ENCODE results near the gene MAP3K14. TPM values are rescaled to one million over a fixed set of nuclear protein-coding genes. Genes with fewer than 3 reads are reported as not detected.

MAP3K14 gene
- polyA plus RNA-seq, 1 of the 3 experiments (the other 2 are of a cell fraction), result 11.9 TPM

- no peaks in the 10 kb centered on the region for H3K27me3 ChIP-seq (ENCODE audit: insufficient read depth)
- H3K79me2 ChIP-seq (ENCODE audit: insufficient read depth), result no peaks in the 10 kb centered on the region
- no peak overlapping the region for H3K4me3 ChIP-seq (ENCODE audit: low read depth in 2 of 2, low read length in 1 of 2)
- H3K27ac ChIP-seq (ENCODE audit: low read depth in 2 of 2, low read length in 1 of 2), result no peak overlapping the region
- ChIA-PET POLR2A (interaction anchor here (0.8 kb wide), 1 partner anchor 94 kb away, joined by 3 read pairs; the partner anchor contains the start of gene MAP3K14), CTCF (interaction anchor here (0.8 to 16.2 kb wide), 9 partner anchors 8 to 629 kb away, joined by 3 to 260 read pairs (median 13); partner anchors contain the start of gene ACBD4)
- H3F3A ChIP-seq (replicated peaks; ENCODE audit: insufficient read depth), result peaks cover 14% of the 10 kb centered on the region
- WGBS (ENCODE audit: low lambda C conversion rate), result 86% methylated on average over 6 of the region's 8 CpGs
- H3K9me3 ChIP-seq, result no peaks in the 10 kb centered on the region
- H3K9me2 ChIP-seq, result no peaks in the 10 kb centered on the region
- H3K4me1 ChIP-seq (ENCODE audit: control insufficient read depth in 1 of 2, insufficient read depth in 2 of 2, low read depth in 1 of 2, low read length in 1 of 2), result peaks cover 0 to 33% of the 10 kb centered on the region in 2 experiments; a peak in 1 of 4 replicates
- no peak overlapping the region for H3K9ac ChIP-seq
- no peak overlapping the region for H2AFZ ChIP-seq (ENCODE audit: low read depth)
- TF ChIP-seq TEAD4 (IDR thresholded peaks at IDR 0.05; ENCODE audit: borderline replicate concordance, insufficient read depth) (no peak), JUND (IDR thresholded peaks at IDR 0.05) (no peak), EP300 (IDR thresholded peaks at IDR 0.05; ENCODE audit: borderline replicate concordance in 1 of 2, low read depth in 1 of 2, low read length in 1 of 2) (0 out of 4 replicates have a peak, but pooled peaks of 1 of the 2 experiments have one; percentile 8), CTCF (IDR thresholded peaks at IDR 0.05) (no peak), POLR2AphosphoS5 (IDR thresholded peaks at IDR 0.05; ENCODE audit: low read depth, low read length) (no peak), RXRA (IDR thresholded peaks at IDR 0.05; ENCODE audit: borderline replicate concordance, low read depth) (no peak), YY1 (IDR thresholded peaks at IDR 0.05; ENCODE audit: low read depth) (no peak), CHD2 (IDR thresholded peaks at IDR 0.05; ENCODE audit: low read length, partially characterized antibody) (peak; percentile 37), MXI1 (IDR thresholded peaks at IDR 0.05; ENCODE audit: low read depth, low read length) (peak; percentile 57; the same call in 1 of the 2 replicates), USF2 (IDR thresholded peaks at IDR 0.05; ENCODE audit: borderline replicate concordance, low read depth, low read length) (no peak), FOXJ3 (CRISPR knock-in tag; IDR thresholded peaks at IDR 0.05) (no peak), SMC3 (IDR thresholded peaks at IDR 0.05; ENCODE audit: low read depth, low read length) (no peak), TCF12 (IDR thresholded peaks at IDR 0.05) (no peak), FOSL2 (IDR thresholded peaks at IDR 0.05; ENCODE audit: borderline replicate concordance, low read depth) (no peak), GABPA (IDR thresholded peaks at IDR 0.05; ENCODE audit: low read depth) (no peak), PBX3 (IDR thresholded peaks at IDR 0.05) (no peak), GATA2 (CRISPR knock-in tag; IDR thresholded peaks at IDR 0.05) (no peak), EZH2phosphoT487 (IDR thresholded peaks at IDR 0.05; ENCODE audit: borderline replicate concordance, low read depth) (no peak), FOXM1 (IDR thresholded peaks at IDR 0.05; ENCODE audit: low read depth) (no peak), ELF1 (IDR thresholded peaks at IDR 0.05) (no peak)
- TF ChIP-seq, protein P1, sequence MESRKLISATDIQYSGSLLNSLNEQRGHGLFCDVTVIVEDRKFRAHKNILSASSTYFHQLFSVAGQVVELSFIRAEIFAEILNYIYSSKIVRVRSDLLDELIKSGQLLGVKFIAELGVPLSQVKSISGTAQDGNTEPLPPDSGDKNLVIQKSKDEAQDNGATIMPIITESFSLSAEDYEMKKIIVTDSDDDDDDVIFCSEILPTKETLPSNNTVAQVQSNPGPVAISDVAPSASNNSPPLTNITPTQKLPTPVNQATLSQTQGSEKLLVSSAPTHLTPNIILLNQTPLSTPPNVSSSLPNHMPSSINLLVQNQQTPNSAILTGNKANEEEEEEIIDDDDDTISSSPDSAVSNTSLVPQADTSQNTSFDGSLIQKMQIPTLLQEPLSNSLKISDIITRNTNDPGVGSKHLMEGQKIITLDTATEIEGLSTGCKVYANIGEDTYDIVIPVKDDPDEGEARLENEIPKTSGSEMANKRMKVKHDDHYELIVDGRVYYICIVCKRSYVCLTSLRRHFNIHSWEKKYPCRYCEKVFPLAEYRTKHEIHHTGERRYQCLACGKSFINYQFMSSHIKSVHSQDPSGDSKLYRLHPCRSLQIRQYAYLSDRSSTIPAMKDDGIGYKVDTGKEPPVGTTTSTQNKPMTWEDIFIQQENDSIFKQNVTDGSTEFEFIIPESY (IDR thresholded peaks at IDR 0.05; ENCODE audit: borderline replicate concordance, low read depth), result no peak
- no peaks in the 10 kb centered on the region for H3K36me3 ChIP-seq (replicated peaks in 1 of 2; ENCODE audit: control insufficient read depth in 1 of 2, insufficient read depth in 2 of 2, low read length in 1 of 2)
- no peak overlapping the region for H3K4me2 ChIP-seq
- H4K20me1 ChIP-seq (ENCODE audit: insufficient read depth), result no peaks in the 10 kb centered on the region
- DNase-seq, result peak; percentile 75
Measured at GRCh38 chr17:45222996-45223538, 93.8 kb downstream of the MAP3K14 start.

Measured in SK-N-SH (cell line).